ENCODE results near the gene EBPL.

Gene EBPL

GRCh38 chr13:49670828-49671227 lies 20.5 kb downstream of the EBPL start:
- no peak for FAIRE-seq

GRCh38 chr13:49669735-49670309 lies 21.5 kb downstream of the EBPL start:
- FAIRE-seq: peak; percentile 71

GRCh38 chr13:49667773-49668172 lies 23.5 kb downstream of the EBPL start:
- no peak for FAIRE-seq

GRCh38 chr13:49664606-49665005 lies 26.7 kb downstream of the EBPL start:
- FAIRE-seq: no peak

- no peak for FAIRE-seq
These were observed 34.0 kb downstream of the EBPL start for GRCh38 chr13:49657241-49657641.

- FAIRE-seq: no peak
These were observed 35.4 kb downstream of the EBPL start for GRCh38 chr13:49655906-49656305.

GRCh38 chr13:49654011-49654410 lies 37.3 kb downstream of the EBPL start:
- no peak for FAIRE-seq

- no peak for FAIRE-seq
These were observed 37.8 kb downstream of the EBPL start for GRCh38 chr13:49653478-49653877.

GRCh38 chr13:49652355-49653305 lies 38.7 kb downstream of the EBPL start:
- FAIRE-seq: peak; percentile 21

- FAIRE-seq: no peak
These were observed 39.5 kb downstream of the EBPL start for GRCh38 chr13:49651570-49652354.

- no peak for FAIRE-seq
These were observed 41.3 kb downstream of the EBPL start for GRCh38 chr13:49649963-49650312.

- peak; percentile 35 for FAIRE-seq
These were observed 41.9 kb downstream of the EBPL start for GRCh38 chr13:49649244-49649962.

GRCh38 chr13:49646688-49647087 lies 44.6 kb downstream of the EBPL start:
- FAIRE-seq: no peak

GRCh38 chr13:49645451-49645850 lies 45.8 kb downstream of the EBPL start:
- no peak for FAIRE-seq

- FAIRE-seq: no peak
These were observed 48.1 kb downstream of the EBPL start for GRCh38 chr13:49643035-49643646.

- no peak for FAIRE-seq
These were observed 49.4 kb downstream of the EBPL start for GRCh38 chr13:49641801-49642291.

- no peak for FAIRE-seq
These were observed 52.6 kb downstream of the EBPL start for GRCh38 chr13:49638744-49639072.

- no peak for FAIRE-seq
These were observed 53.1 kb downstream of the EBPL start for GRCh38 chr13:49638030-49638743.

- no peak for FAIRE-seq
These were observed 54.6 kb downstream of the EBPL start for GRCh38 chr13:49636705-49637104.

GRCh38 chr13:49635599-49636433 lies 55.5 kb downstream of the EBPL start:
- FAIRE-seq: no peak

GRCh38 chr13:49633710-49634109 lies 57.6 kb downstream of the EBPL start:
- no peak for FAIRE-seq
